ENCODE results near the gene DEAF1. TPM values are rescaled to one million over a fixed set of nuclear protein-coding genes. Genes with fewer than 3 reads are reported as not detected.

DEAF1 gene
- total RNA-seq, 1 donor from 2014 or later: 48.9 TPM

DNA sequence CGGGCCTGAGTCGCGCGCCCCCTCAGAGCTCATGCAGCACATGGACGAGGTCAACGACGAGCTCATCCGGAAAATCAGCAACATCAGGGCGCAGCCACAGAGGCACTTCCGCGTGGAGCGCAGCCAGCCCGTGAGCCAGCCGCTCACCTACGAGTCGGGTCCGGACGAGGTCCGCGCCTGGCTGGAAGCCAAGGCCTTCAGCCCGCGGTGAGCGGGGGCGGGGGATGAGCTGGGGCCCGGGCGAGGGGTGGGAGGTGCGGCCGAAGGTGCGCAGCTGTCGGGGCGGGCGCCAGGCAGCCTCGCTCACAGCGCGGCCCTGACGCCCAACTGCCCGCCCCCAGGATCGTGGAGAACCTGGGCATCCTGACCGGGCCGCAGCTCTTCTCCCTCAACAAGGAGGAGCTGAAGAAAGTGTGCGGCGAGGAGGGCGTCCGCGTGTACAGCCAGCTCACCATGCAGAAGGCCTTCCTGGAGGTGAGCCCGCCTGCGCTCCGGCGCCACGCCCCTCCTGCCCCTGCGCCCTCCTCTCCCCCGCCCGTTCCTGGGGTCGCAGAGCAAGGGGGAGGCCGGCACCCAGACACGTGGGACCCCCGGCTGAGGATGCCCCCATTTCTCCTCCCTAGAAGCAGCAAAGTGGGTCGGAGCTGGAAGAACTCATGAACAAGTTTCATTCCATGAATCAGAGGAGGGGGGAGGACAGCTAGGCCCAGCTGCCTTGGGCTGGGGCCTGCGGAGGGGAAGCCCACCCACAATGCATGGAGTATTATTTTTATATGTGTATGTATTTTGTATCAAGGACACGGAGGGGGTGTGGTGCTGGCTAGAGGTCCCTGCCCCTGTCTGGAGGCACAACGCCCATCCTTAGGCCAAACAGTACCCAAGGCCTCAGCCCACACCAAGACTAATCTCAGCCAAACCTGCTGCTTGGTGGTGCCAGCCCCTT, 31.5 kb upstream of the DEAF1 start:
- DNase-seq (ENCODE audit: low read depth): peak; percentile 53
- H3K9me3 Mint-ChIP-seq (ENCODE audit: unreplicated experiment): no peaks in the 10 kb centered on the region

DNA sequence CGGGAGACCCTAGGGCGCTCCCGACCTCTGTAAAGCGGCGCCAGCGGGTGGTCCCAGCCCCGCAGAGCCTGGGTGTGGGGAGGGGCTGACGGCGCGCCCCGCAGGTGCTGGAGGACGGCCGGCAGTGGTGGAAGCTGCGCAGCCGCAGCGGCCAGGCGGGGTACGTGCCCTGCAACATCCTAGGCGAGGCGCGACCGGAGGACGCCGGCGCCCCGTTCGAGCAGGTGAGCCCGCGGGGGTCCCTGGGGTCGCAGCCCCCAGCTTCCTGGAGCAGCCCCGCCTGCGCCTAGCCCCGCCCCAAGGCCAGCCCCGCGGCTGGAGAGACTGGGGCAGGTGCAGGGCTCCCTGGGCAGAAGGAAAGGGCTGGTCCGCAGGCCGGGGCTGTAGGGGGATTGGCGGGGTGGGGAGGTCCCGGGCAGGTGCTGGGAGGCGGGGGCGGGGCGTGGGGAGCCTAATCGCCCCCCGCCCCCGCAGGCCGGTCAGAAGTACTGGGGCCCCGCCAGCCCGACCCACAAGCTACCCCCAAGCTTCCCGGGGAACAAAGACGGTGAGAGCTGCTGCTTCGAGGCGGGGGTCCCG, 30.7 kb upstream of the DEAF1 start:
- no peak overlapping the region for H3K4me3 ChIP-seq (ENCODE audit: insufficient read depth, low read depth, low read length)

More for the DNA sequence above, 31.5 kb upstream of the DEAF1 start:
- no peaks in the 10 kb centered on the region for H3K79me2 ChIP-seq (ENCODE audit: insufficient read depth, low read length)
- H2AFZ ChIP-seq (ENCODE audit: low read depth, low read length): no peak overlapping the region
- Mint-ChIP-seq H3K27ac (ENCODE audit: unreplicated experiment) (peak overlapping the region; percentile 58), H3K4me1 (ENCODE audit: low read depth, unreplicated experiment) (no peaks in the 10 kb centered on the region), H3K27me3 (ENCODE audit: low read depth, unreplicated experiment) (peaks cover 4% of the 10 kb centered on the region), H3K4me3 (ENCODE audit: unreplicated experiment) (no peak overlapping the region), H3K36me3 (ENCODE audit: low read depth, unreplicated experiment) (peaks cover 5% of the 10 kb centered on the region)
- H3K27me3 ChIP-seq (ENCODE audit: insufficient read depth, low read length): peaks cover 2% of the 10 kb centered on the region
- no peak for FAIRE-seq
- H3K36me3 ChIP-seq (ENCODE audit: insufficient read depth, low read length): no peaks in the 10 kb centered on the region
- H4K20me1 ChIP-seq (ENCODE audit: insufficient read depth, low read length): peaks cover 37% of the 10 kb centered on the region
- H3K4me3 ChIP-seq (ENCODE audit: insufficient read depth, low read depth, low read length): no peak overlapping the region
- no peak overlapping the region for H3K27ac ChIP-seq (ENCODE audit: low read depth, low read length)
- H3K9me3 ChIP-seq (ENCODE audit: insufficient read depth, low read depth, low read length): no peaks in the 10 kb centered on the region
- peaks cover 26% of the 10 kb centered on the region for H3K4me1 ChIP-seq (ENCODE audit: insufficient read depth, low read length)
- no peak overlapping the region for H3K9ac ChIP-seq (ENCODE audit: low read length)
- TF ChIP-seq EZH2 (IDR thresholded peaks at IDR 0.05; ENCODE audit: insufficient read depth, low read length): no peak
- TF ChIP-seq, protein P1, sequence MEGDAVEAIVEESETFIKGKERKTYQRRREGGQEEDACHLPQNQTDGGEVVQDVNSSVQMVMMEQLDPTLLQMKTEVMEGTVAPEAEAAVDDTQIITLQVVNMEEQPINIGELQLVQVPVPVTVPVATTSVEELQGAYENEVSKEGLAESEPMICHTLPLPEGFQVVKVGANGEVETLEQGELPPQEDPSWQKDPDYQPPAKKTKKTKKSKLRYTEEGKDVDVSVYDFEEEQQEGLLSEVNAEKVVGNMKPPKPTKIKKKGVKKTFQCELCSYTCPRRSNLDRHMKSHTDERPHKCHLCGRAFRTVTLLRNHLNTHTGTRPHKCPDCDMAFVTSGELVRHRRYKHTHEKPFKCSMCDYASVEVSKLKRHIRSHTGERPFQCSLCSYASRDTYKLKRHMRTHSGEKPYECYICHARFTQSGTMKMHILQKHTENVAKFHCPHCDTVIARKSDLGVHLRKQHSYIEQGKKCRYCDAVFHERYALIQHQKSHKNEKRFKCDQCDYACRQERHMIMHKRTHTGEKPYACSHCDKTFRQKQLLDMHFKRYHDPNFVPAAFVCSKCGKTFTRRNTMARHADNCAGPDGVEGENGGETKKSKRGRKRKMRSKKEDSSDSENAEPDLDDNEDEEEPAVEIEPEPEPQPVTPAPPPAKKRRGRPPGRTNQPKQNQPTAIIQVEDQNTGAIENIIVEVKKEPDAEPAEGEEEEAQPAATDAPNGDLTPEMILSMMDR (IDR thresholded peaks at IDR 0.05; ENCODE audit: insufficient read depth, low read depth, low read length): no peak
- peak overlapping the region; percentile 69 for H3K4me2 ChIP-seq (ENCODE audit: low read length)

More for the DNA sequence above, 30.7 kb upstream of the DEAF1 start:
- Histone ChIP-seq H3K27me3 (ENCODE audit: insufficient read depth, low read length) (peaks cover 5% of the 10 kb centered on the region), H4K20me1 (ENCODE audit: insufficient read depth, low read length) (peaks cover 41% of the 10 kb centered on the region), H3K27ac (ENCODE audit: low read depth, low read length) (no peak overlapping the region), H2AFZ (ENCODE audit: low read depth, low read length) (no peak overlapping the region), H3K4me2 (ENCODE audit: low read length) (peak overlapping the region; percentile 69), H3K4me1 (ENCODE audit: insufficient read depth, low read length) (peaks cover 26% of the 10 kb centered on the region), H3K9me3 (ENCODE audit: insufficient read depth, low read depth, low read length) (no peaks in the 10 kb centered on the region), H3K9ac (ENCODE audit: low read length) (no peak overlapping the region), H3K79me2 (ENCODE audit: insufficient read depth, low read length) (no peaks in the 10 kb centered on the region), H3K36me3 (ENCODE audit: insufficient read depth, low read length) (no peaks in the 10 kb centered on the region)
- Mint-ChIP-seq H3K27me3 (ENCODE audit: low read depth, unreplicated experiment) (peaks cover 4% of the 10 kb centered on the region), H3K36me3 (ENCODE audit: low read depth, unreplicated experiment) (peaks cover 5% of the 10 kb centered on the region), H3K27ac (ENCODE audit: unreplicated experiment) (no peak overlapping the region), H3K9me3 (ENCODE audit: unreplicated experiment) (no peaks in the 10 kb centered on the region), H3K4me1 (ENCODE audit: low read depth, unreplicated experiment) (no peaks in the 10 kb centered on the region), H3K4me3 (ENCODE audit: unreplicated experiment) (no peak overlapping the region)
- DNase-seq (ENCODE audit: low read depth) (no peak), FAIRE-seq (no peak)
- TF ChIP-seq, protein P1 (IDR thresholded peaks at IDR 0.05; ENCODE audit: insufficient read depth, low read depth, low read length): no peak
- no peak for TF ChIP-seq EZH2 (IDR thresholded peaks at IDR 0.05; ENCODE audit: insufficient read depth, low read length)

All from astrocyte (in vitro differentiated cells and primary cell).